Ascending aorta (tissue), 2 donors: ENCODE data around the gene MRPL12. TPM values are rescaled to one million over a fixed set of nuclear protein-coding genes. Genes with fewer than 3 reads are reported as not detected.

Experiments
- DNase-seq, 2 donors: peaks; one replicate each; pipeline ENCODE4 v3.0.0-alpha.2; 2019; ENCODE audit warnings: low spot score in 2 of 2
- H3K27ac ChIP-seq, 2 donors: fragments of 200-600 bp; sonication (generic); one replicate each; pipeline ENCODE4 v1.5.1; 2016 to 2017; ENCODE audit warnings: mild to moderate bottlenecking in 1 of 2
- H3K27me3 ChIP-seq: fragments of 200-600 bp; sonication (generic); one replicate; pipeline ENCODE4 v1.5.1; 2017
- H3K36me3 ChIP-seq, 2 donors: fragments of 200-600 bp; sonication (generic); one replicate each; pipeline ENCODE4 v1.5.1; 2016
- H3K4me1 ChIP-seq, 2 donors: fragments of 200-600 bp; sonication (generic); one replicate each; pipeline ENCODE4 v1.5.1; 2016 to 2017; ENCODE audit warnings: mild to moderate bottlenecking in 1 of 2
- H3K4me3 ChIP-seq, 2 donors: fragments of 200-600 bp; sonication (generic); one replicate each; pipeline ENCODE4 v1.5.1; 2016 to 2017; ENCODE audit warnings: mild to moderate bottlenecking in 1 of 2
- H3K9me3 ChIP-seq, 2 donors: fragments of 200-600 bp; sonication (generic); one replicate each; pipeline ENCODE4 v1.5.1; 2016
- CTCF ChIP-seq, 3 experiments: fragments of 200-600 bp in 2 of 3; fragments of 450-650 bp in 1 of 3; sonication (generic) in 2 of 3; IDR thresholded peaks; one replicate each; pipeline ENCODE4 v1.5.1; 2016 to 2019; ENCODE audit warnings: antibody characterized with exemption in 3 of 3, mild to moderate bottlenecking in 1 of 3, moderate library complexity in 1 of 3
- intact Hi-C: fragments of 100-400 bp; cut with DNase I; formaldehyde crosslinking; loops from one replicate; pipeline ENCODE4 v1.15.1; 2023
- total RNA-seq: library from RNA; depleted of rRNA; stranded (reverse); fragments of >200 nt; gene quantifications from one replicate; pipeline ENCODE4 v1.1.0, GENCODE V29; 2016

The MRPL12 gene
- total RNA-seq, 1 donor from 2014 or later: 21.8 TPM

GRCh38 chr17:81713004-81713555 lies 9.9 kb downstream of the MRPL12 start:
- DNase-seq: no peak
- no peak for TF ChIP-seq CTCF (IDR thresholded peaks at IDR 0.05)
- H3K36me3 ChIP-seq: peaks cover 0 to 2% of the 10 kb centered on the region in 2 donors
- intact Hi-C loops: no loop called here
- H3K4me1 ChIP-seq: peaks cover 7 to 13% of the 10 kb centered on the region in 2 donors
- H3K27me3 ChIP-seq: no peaks in the 10 kb centered on the region
- H3K27ac ChIP-seq: no peak overlapping the region
- H3K9me3 ChIP-seq: no peaks in the 10 kb centered on the region
- H3K4me3 ChIP-seq: peak overlapping the region; percentile 81 to 82

- no peak for DNase-seq
- Histone ChIP-seq H3K36me3 (peaks cover 0 to 4% of the 10 kb centered on the region in 2 donors), H3K27ac (no peak overlapping the region), H3K4me1 (peaks cover 7 to 13% of the 10 kb centered on the region in 2 donors), H3K27me3 (no peaks in the 10 kb centered on the region), H3K4me3 (peak overlapping the region in 1 of 2 donors; percentile 82), H3K9me3 (no peaks in the 10 kb centered on the region)
- intact Hi-C loops: no loop called here
- TF ChIP-seq CTCF (IDR thresholded peaks at IDR 0.05): no peak
Measured at GRCh38 chr17:81713556-81714411, 10.6 kb downstream of the MRPL12 start.

- H3K4me3 ChIP-seq: no peak overlapping the region
- no peak overlapping the region for H3K27ac ChIP-seq
- H3K36me3 ChIP-seq: peaks cover 0 to 4% of the 10 kb centered on the region in 2 donors
- peaks cover 7 to 13% of the 10 kb centered on the region in 2 donors for H3K4me1 ChIP-seq
- no peaks in the 10 kb centered on the region for H3K9me3 ChIP-seq
- no peak for TF ChIP-seq CTCF (IDR thresholded peaks at IDR 0.05)
- H3K27me3 ChIP-seq: no peaks in the 10 kb centered on the region
- intact Hi-C loops: no loop called here
- DNase-seq: no peak
Measured at GRCh38 chr17:81714412-81715106, 11.4 kb downstream of the MRPL12 start.

- Histone ChIP-seq H3K27me3 (no peaks in the 10 kb centered on the region), H3K4me3 (no peak overlapping the region), H3K4me1 (peaks cover 7 to 13% of the 10 kb centered on the region in 2 donors), H3K36me3 (peaks cover 0 to 4% of the 10 kb centered on the region in 2 donors), H3K27ac (no peak overlapping the region), H3K9me3 (no peaks in the 10 kb centered on the region)
- DNase-seq: no peak
- no peak for TF ChIP-seq CTCF (IDR thresholded peaks at IDR 0.05)
- intact Hi-C loops: no loop called here
Measured at GRCh38 chr17:81715107-81715871, 12.1 kb downstream of the MRPL12 start.
